Natural killer cell (primary cell): ENCODE measurements around the gene KLHDC10. TPM values are rescaled to one million over a fixed set of nuclear protein-coding genes. Genes with fewer than 3 reads are reported as not detected.
"Not testable (repeated sequence)": the region's sequence is repeated elsewhere in the genome, so short reads cannot be mapped to it uniquely, and the experiment has no call there.

Source experiments
- ATAC-seq, 3 donors: fragments of 150-1000 bp in 2 of 3; fragments of 200-7000 bp in 1 of 3; cut with Tn5 transposase; 1 replicate in 1 of 3; 2 replicates in 2 of 3; pipeline ENCODE4 v1.10.0; 2021; ENCODE audit warnings: mild to moderate bottlenecking in 2 of 3, moderate library complexity in 2 of 3
- DNase-seq, 2 donors: peaks; one replicate each; pipeline versions ENCODE4 v3.0.0 to v3.0.0-alpha.2; 2013 to 2021; ENCODE audit warnings: mixed read lengths in 1 of 2
- H3K27ac ChIP-seq: one replicate; pipeline ENCODE4 v1.5.1; 2013; ENCODE audit warnings: mild to moderate bottlenecking, low read length
- H3K27me3 ChIP-seq: one replicate; pipeline ENCODE4 v1.6.1; 2013; ENCODE audit warnings: low read length; ENCODE audit not compliant: control insufficient read depth, insufficient read depth
- H3K36me3 ChIP-seq: one replicate; pipeline ENCODE4 v1.6.1; 2013; ENCODE audit warnings: low read length; ENCODE audit not compliant: control insufficient read depth, insufficient read depth
- H3K4me1 ChIP-seq: one replicate; pipeline ENCODE4 v1.6.1; 2013; ENCODE audit warnings: low read length; ENCODE audit not compliant: control insufficient read depth, insufficient read depth
- H3K4me3 ChIP-seq: one replicate; pipeline ENCODE4 v1.5.1; 2013; ENCODE audit warnings: low read length
- H3K9me3 ChIP-seq: one replicate; pipeline ENCODE4 v1.6.1; 2013; ENCODE audit warnings: low read length; ENCODE audit not compliant: control insufficient read depth, insufficient read depth
- H3K27ac Mint-ChIP-seq, 2 donors: one replicate each; pipeline ENCODE4 v1.8.0; 2022; ENCODE audit warnings: mild to moderate bottlenecking in 2 of 2, mixed read lengths in 2 of 2, moderate library complexity in 1 of 2
- H3K27me3 Mint-ChIP-seq, 2 donors: one replicate each; pipeline ENCODE4 v1.8.0; 2022; ENCODE audit warnings: low read depth in 2 of 2, mixed read lengths in 2 of 2
- H3K36me3 Mint-ChIP-seq: one replicate; pipeline ENCODE4 v1.8.0; 2022; ENCODE audit warnings: mixed read lengths
- H3K4me1 Mint-ChIP-seq, 2 donors: one replicate each; pipeline ENCODE4 v1.8.0; 2022; ENCODE audit warnings: mixed read lengths in 2 of 2
- H3K4me3 Mint-ChIP-seq: one replicate; pipeline ENCODE4 v1.8.0; 2022; ENCODE audit warnings: mild to moderate bottlenecking, moderate library complexity, mixed read lengths
- H3K9me3 Mint-ChIP-seq, 2 donors: one replicate each; pipeline ENCODE4 v1.8.0; 2022; ENCODE audit warnings: mixed read lengths in 2 of 2
- CTCF ChIP-seq: fragments of 200-600 bp; IDR thresholded peaks from one replicate; pipeline ENCODE4 v1.8.0; 2022; ENCODE audit warnings: antibody characterized with exemption
- WGBS: methylation state at CpG from one replicate; pipeline ENCODE4 v1.1.7; 2013; ENCODE audit warnings: missing lambda C conversion rate; ENCODE audit not compliant: insufficient coverage; 5-methylcytosine and 5-hydroxymethylcytosine counted together
- intact Hi-C: fragments of 100-400 bp; cut with micrococcal nuclease; formaldehyde crosslinking; loops from one replicate; pipeline ENCODE4 v1.14.2; 2022
- total RNA-seq, 4 donors: library from RNA; stranded (reverse); fragments of 120-200 nt in 1 of 4; gene quantifications; one replicate each; pipeline versions ENCODE4 v1.2.3 to v1.2.4, GENCODE V29; 2013 to 2022

KLHDC10 gene
- total RNA-seq, 3 donors from 2014 or later (not counting 1 experiment from before 2014, with no cell fraction given): 13.6 to 23.2 (median 21.9) TPM

DNA sequence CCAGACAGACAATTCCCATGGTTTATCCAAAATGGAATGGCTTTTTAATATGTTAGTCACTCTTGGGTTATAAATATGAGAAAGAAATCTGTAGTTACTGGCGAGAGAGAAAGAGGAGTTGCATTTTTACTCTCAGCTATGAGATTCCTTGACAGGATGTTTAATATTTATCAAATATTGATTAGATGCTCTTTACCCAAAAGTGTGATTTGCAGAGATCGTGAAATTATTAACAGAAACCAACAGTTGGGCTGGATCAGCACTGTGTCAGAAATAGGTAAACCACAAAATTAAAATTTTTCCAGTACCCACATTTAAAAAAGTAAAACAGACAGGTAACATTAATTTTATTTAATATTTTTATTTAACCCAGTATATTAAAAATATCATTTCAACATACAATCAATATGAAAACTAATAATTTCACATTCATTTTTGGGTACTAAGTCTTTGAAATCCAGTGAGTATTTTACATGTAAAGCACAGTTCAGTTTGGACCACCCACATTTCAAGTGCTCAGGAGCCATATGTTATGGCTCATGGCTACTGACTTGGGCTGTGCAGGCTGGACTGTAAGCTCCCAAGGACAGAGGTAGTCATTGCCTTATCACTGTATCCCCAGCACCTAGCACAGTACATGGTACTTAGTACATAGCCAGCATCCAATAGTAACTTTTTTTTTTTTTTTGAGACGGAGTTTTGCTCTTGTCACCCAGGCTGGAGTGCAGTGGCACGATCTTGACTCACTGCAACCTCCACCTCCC, 42.5 kb downstream of the KLHDC10 start:
- Histone ChIP-seq H3K36me3 (peaks cover 2% of the 10 kb centered on the region), H3K27me3 (no peaks in the 10 kb centered on the region), H3K4me1 (no peaks in the 10 kb centered on the region), H3K27ac (no peak overlapping the region), H3K9me3 (no peaks in the 10 kb centered on the region), H3K4me3 (no peak overlapping the region)
- intact Hi-C loops: no loop called here
- Mint-ChIP-seq H3K4me3 (no peak overlapping the region), H3K9me3 (no peaks in the 10 kb centered on the region), H3K4me1 (peaks cover 6 to 9% of the 10 kb centered on the region in 2 donors), H3K36me3 (no peaks in the 10 kb centered on the region), H3K27me3 (no peaks in the 10 kb centered on the region), H3K27ac (no peak overlapping the region)
- TF ChIP-seq CTCF: no peak
- DNase-seq: no peak
- 80% methylated on average over 2 of the region's 4 CpGs for WGBS
- no peak for ATAC-seq

DNA sequence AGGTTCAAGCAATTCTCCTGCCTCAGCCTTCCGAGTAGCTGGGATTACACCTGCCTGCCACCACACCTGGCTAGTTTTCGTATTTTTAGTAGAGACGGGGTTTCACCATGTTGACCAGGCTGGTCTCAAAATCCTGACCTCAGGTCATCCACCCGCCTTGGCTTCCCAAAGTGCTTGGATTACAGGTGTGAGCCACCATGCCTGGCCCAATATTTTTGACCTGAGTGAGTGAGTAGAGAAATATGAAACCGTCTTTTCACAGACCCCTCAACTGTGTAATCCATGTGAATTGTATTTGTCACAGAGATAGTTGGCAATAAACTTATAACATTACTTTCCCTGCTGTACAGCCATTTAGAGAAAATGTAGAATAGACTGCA, 43.1 kb downstream of the KLHDC10 start:
- H3K27me3 ChIP-seq, H3K36me3 ChIP-seq, H3K4me3 ChIP-seq, H3K27me3 Mint-ChIP-seq, H3K27ac Mint-ChIP-seq, H3K4me1 Mint-ChIP-seq, H3K4me1 ChIP-seq, intact Hi-C loops, H3K4me3 Mint-ChIP-seq, ATAC-seq, H3K36me3 Mint-ChIP-seq, H3K27ac ChIP-seq, DNase-seq, H3K9me3 Mint-ChIP-seq, H3K9me3 ChIP-seq: not testable (repeated sequence)
- 99% methylated on average over 4 of the region's 5 CpGs for WGBS

DNA sequence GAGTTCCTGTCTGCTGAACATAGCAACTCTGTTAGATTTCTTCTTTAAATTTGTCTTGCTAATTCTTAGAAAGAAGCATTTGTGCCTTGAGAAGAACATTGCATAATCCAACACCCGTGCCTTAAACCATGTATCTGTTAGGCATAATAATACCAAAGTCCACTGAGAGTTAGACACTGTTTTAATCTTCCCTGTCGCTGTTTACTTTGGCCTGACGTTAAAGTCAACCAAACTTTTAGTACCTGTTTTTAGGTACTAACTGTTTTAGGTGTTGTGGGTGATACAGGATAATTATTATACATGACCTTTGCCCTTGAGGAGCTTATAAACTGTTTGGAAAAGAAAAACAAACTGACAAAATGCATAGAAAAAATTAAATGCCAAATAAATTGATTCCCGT, 43.6 kb downstream of the KLHDC10 start:
- Histone ChIP-seq H3K4me3 (no peak overlapping the region), H3K27me3 (no peaks in the 10 kb centered on the region), H3K4me1 (no peaks in the 10 kb centered on the region), H3K36me3 (peaks cover 6% of the 10 kb centered on the region), H3K9me3 (no peaks in the 10 kb centered on the region), H3K27ac (no peak overlapping the region)
- Mint-ChIP-seq H3K9me3 (no peaks in the 10 kb centered on the region), H3K27me3 (no peaks in the 10 kb centered on the region), H3K27ac (no peak overlapping the region), H3K4me1 (peaks cover 6 to 9% of the 10 kb centered on the region in 2 donors), H3K36me3 (no peaks in the 10 kb centered on the region), H3K4me3 (no peak overlapping the region)
- 93% methylated on average over 3 of the region's 4 CpGs for WGBS
- no peak for DNase-seq
- intact Hi-C loops: no loop called here
- ATAC-seq: no peak
- TF ChIP-seq CTCF: no peak

GRCh38 chr7:130114374-130114773, 44.0 kb downstream of the KLHDC10 start:
- H3K9me3 Mint-ChIP-seq: no peaks in the 10 kb centered on the region
- no peaks in the 10 kb centered on the region for H3K36me3 Mint-ChIP-seq
- Histone ChIP-seq H3K9me3 (no peaks in the 10 kb centered on the region), H3K27me3 (no peaks in the 10 kb centered on the region), H3K4me3 (no peak overlapping the region), H3K36me3 (peaks cover 6% of the 10 kb centered on the region), H3K27ac (no peak overlapping the region), H3K4me1 (no peaks in the 10 kb centered on the region)
- TF ChIP-seq CTCF: no peak
- no peak overlapping the region for H3K27ac Mint-ChIP-seq
- ATAC-seq (no peak), DNase-seq (no peak)
- no peak overlapping the region for H3K4me3 Mint-ChIP-seq
- peaks cover 6 to 9% of the 10 kb centered on the region in 2 donors for H3K4me1 Mint-ChIP-seq
- intact Hi-C loops: no loop called here
- H3K27me3 Mint-ChIP-seq: no peaks in the 10 kb centered on the region
